Mesenchymal stem cell (in vitro differentiated cells and primary cell): ENCODE data around the gene SCAF4.

Source experiments
- DNase-seq: peaks from one replicate; pipeline ENCODE4 v3.0.0-alpha.2; 2013
- H2AFZ ChIP-seq: one replicate; pipeline ENCODE4 v1.6.1; 2013; ENCODE audit warnings: low read depth, mild to moderate bottlenecking, control low read depth, inconsistent platforms, low read length, moderate library complexity
- H2AK5ac ChIP-seq: 2 replicates; pipeline ENCODE4 v1.6.1; 2013; ENCODE audit warnings: low read length, moderate library complexity, mild to moderate bottlenecking, inconsistent platforms; ENCODE audit not compliant: severe bottlenecking
- H2BK120ac ChIP-seq: one replicate; pipeline ENCODE4 v1.6.1; 2013; ENCODE audit warnings: low read depth, mild to moderate bottlenecking, inconsistent platforms, low read length, moderate library complexity
- H2BK12ac ChIP-seq, 2 experiments: one replicate each; pipeline ENCODE4 v1.6.1; 2013; ENCODE audit warnings: inconsistent platforms in 2 of 2, low read length in 2 of 2, mild to moderate bottlenecking in 2 of 2, moderate library complexity in 2 of 2, control low read depth in 1 of 2
- H2BK15ac ChIP-seq: one replicate; pipeline ENCODE4 v1.6.1; 2013; ENCODE audit warnings: mild to moderate bottlenecking, low read depth, inconsistent platforms; ENCODE audit not compliant: poor library complexity, severe bottlenecking
- H2BK5ac ChIP-seq: 2 replicates; pipeline ENCODE4 v1.6.1; 2013; ENCODE audit warnings: low read depth, mild to moderate bottlenecking, low read length, control low read depth, inconsistent platforms; ENCODE audit not compliant: poor library complexity, severe bottlenecking
- H3K14ac ChIP-seq, 2 experiments: one replicate each; pipeline ENCODE4 v1.6.1; 2013; ENCODE audit warnings: inconsistent platforms in 2 of 2, low read length in 2 of 2, control low read depth in 1 of 2, mild to moderate bottlenecking in 1 of 2, moderate library complexity in 1 of 2
- H3K18ac ChIP-seq, 2 experiments: one replicate each; pipeline ENCODE4 v1.6.1; 2013; ENCODE audit warnings: inconsistent platforms in 2 of 2, low read length in 2 of 2, control low read depth in 1 of 2, low read depth in 1 of 2, mild to moderate bottlenecking in 1 of 2
- H3K23ac ChIP-seq, 2 experiments: one replicate each; pipeline ENCODE4 v1.6.1; 2013; ENCODE audit warnings: inconsistent platforms in 2 of 2, low read length in 2 of 2, mild to moderate bottlenecking in 2 of 2, moderate library complexity in 2 of 2, control low read depth in 1 of 2
- H3K27ac ChIP-seq: 2 replicates; pipeline ENCODE4 v1.5.1; 2013; ENCODE audit warnings: mild to moderate bottlenecking, moderate library complexity, low read length, control low read depth, inconsistent platforms; ENCODE audit not compliant: poor library complexity, severe bottlenecking
- H3K27me3 ChIP-seq, 2 experiments: 2 replicates each; pipeline versions ENCODE4 v1.6.1 to v1.7.0; 2013; ENCODE audit warnings: low read length in 2 of 2, mild to moderate bottlenecking in 2 of 2, moderate library complexity in 2 of 2, control low read depth in 1 of 2, inconsistent platforms in 1 of 2; ENCODE audit not compliant: control insufficient read depth in 1 of 2, insufficient read depth in 1 of 2
- H3K36me3 ChIP-seq, 2 experiments: 2 replicates each; pipeline versions ENCODE4 v1.6.1 to v1.7.0; 2013; ENCODE audit warnings: low read length in 2 of 2, control low read depth in 1 of 2, inconsistent platforms in 1 of 2, low read depth in 1 of 2, mild to moderate bottlenecking in 1 of 2; ENCODE audit not compliant: insufficient read depth in 2 of 2, control insufficient read depth in 1 of 2
- H3K4ac ChIP-seq, 2 experiments: one replicate each; pipeline ENCODE4 v1.6.1; 2013; ENCODE audit warnings: inconsistent platforms in 2 of 2, low read length in 2 of 2, mild to moderate bottlenecking in 2 of 2, moderate library complexity in 2 of 2, control low read depth in 1 of 2, low read depth in 1 of 2
- H3K4me1 ChIP-seq: 2 replicates; pipeline ENCODE4 v1.6.1; 2013; ENCODE audit warnings: low read depth, low read length, control low read depth; ENCODE audit not compliant: control insufficient read depth, insufficient read depth
- H3K4me2 ChIP-seq: 2 replicates; pipeline ENCODE4 v1.6.1; 2013; ENCODE audit warnings: low read length, mild to moderate bottlenecking, inconsistent platforms; ENCODE audit not compliant: poor library complexity, severe bottlenecking
- H3K4me3 ChIP-seq, 2 experiments: 2 replicates each; pipeline versions ENCODE4 v1.5.1 to v1.7.0; 2013; ENCODE audit warnings: low read length in 2 of 2, mild to moderate bottlenecking in 2 of 2, control low read depth in 1 of 2, low read depth in 1 of 2; ENCODE audit not compliant: insufficient read depth in 1 of 2
- H3K79me1 ChIP-seq: replicated peaks from 2 replicates; pipeline ENCODE4 v1.6.1; 2013; ENCODE audit warnings: mild to moderate bottlenecking, control low read depth, low read length, inconsistent platforms; ENCODE audit not compliant: poor library complexity, severe bottlenecking
- H3K9ac ChIP-seq: 2 replicates; pipeline ENCODE4 v1.7.0; 2013; ENCODE audit warnings: mild to moderate bottlenecking, low read length, moderate library complexity
- H3K9me3 ChIP-seq: 2 replicates; pipeline ENCODE4 v1.7.0; 2013; ENCODE audit warnings: mild to moderate bottlenecking, low read length; ENCODE audit not compliant: control insufficient read depth
- H4K8ac ChIP-seq: one replicate; pipeline ENCODE4 v1.6.1; 2013; ENCODE audit warnings: inconsistent platforms, mild to moderate bottlenecking, low read length, moderate library complexity
- H4K91ac ChIP-seq: one replicate; pipeline ENCODE4 v1.6.1; 2013; ENCODE audit warnings: mild to moderate bottlenecking, low read length, inconsistent platforms
- WGBS: methylation state at CpG from one replicate; pipeline ENCODE4 v1.1.7; 2013; ENCODE audit warnings: mixed read lengths; 5-methylcytosine and 5-hydroxymethylcytosine counted together

The SCAF4 gene

DNA sequence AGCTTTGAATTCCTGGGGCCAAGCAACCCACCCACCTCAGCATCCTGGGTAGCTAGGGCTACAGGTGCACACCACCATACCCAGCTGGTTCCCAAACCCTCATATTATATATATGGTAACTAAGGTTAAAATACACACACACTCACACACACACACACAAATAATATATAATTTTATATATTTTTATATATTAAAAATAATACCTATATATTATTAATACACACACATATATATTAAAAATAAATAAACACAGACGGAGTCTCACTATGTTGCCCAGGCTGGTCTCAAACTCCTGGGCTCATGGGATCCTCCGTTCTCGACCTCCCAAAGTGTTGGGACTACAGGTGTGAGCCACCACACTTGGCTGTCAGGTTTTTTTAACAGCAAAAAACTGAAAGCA lies 31.9 kb downstream of the SCAF4 start:
- H3K23ac ChIP-seq: no peak overlapping the region
- no peak overlapping the region for H4K91ac ChIP-seq
- H3K4me1 ChIP-seq: no peaks in the 10 kb centered on the region
- no peak overlapping the region for H4K8ac ChIP-seq
- no peak overlapping the region for H3K14ac ChIP-seq
- DNase-seq: no peak
- H2AFZ ChIP-seq: no peak overlapping the region
- H3K4ac ChIP-seq: no peak overlapping the region
- H3K4me3 ChIP-seq: no peak overlapping the region
- peaks cover 10% of the 10 kb centered on the region for H3K79me1 ChIP-seq
- no peak overlapping the region for H2BK15ac ChIP-seq
- no peak overlapping the region for H2AK5ac ChIP-seq
- H2BK120ac ChIP-seq: no peak overlapping the region
- no peak overlapping the region for H3K27ac ChIP-seq
- H3K27me3 ChIP-seq: no peaks in the 10 kb centered on the region
- no peak overlapping the region for H3K18ac ChIP-seq
- no peak overlapping the region for H2BK12ac ChIP-seq
- WGBS: 98% methylated on average over 3 of the region's 3 CpGs
- H3K9me3 ChIP-seq: no peaks in the 10 kb centered on the region
- H3K36me3 ChIP-seq: peaks cover 11 to 86% of the 10 kb centered on the region in 2 experiments
- no peak overlapping the region for H3K9ac ChIP-seq
- no peak overlapping the region for H2BK5ac ChIP-seq
- H3K4me2 ChIP-seq: no peak overlapping the region

DNA sequence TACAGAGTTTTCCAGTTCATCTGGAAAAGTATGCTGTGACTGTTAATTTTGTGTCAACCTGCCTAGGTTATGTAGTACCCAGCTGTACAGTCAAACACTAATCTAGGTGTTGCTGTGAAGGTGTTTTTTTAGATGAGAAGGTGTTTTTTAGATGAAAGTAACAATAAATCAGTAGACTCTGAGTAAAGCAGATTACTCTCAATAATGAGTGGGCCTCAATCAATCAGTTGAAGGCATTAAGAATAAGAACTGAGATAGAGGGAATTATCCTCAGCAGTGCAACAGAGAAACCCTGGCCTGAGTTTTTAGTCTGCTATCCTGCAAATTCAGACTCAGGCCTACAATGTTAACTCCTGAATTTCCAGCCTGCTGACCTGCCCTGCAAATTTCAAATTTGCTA lies 33.5 kb downstream of the SCAF4 start:
- no peak overlapping the region for H2BK5ac ChIP-seq
- no peak overlapping the region for H3K4ac ChIP-seq
- no peaks in the 10 kb centered on the region for H3K4me1 ChIP-seq
- H3K27ac ChIP-seq: no peak overlapping the region
- no peak overlapping the region for H2AFZ ChIP-seq
- no peak overlapping the region for H2AK5ac ChIP-seq
- no peak overlapping the region for H3K18ac ChIP-seq
- no peak for DNase-seq
- H3K14ac ChIP-seq: no peak overlapping the region
- H3K27me3 ChIP-seq: no peaks in the 10 kb centered on the region
- H3K36me3 ChIP-seq: peaks cover 11 to 98% of the 10 kb centered on the region in 2 experiments
- H2BK12ac ChIP-seq: no peak overlapping the region
- H2BK15ac ChIP-seq: no peak overlapping the region
- no peak overlapping the region for H4K91ac ChIP-seq
- no peak overlapping the region for H3K23ac ChIP-seq
- H3K9me3 ChIP-seq: no peaks in the 10 kb centered on the region
- peaks cover 12% of the 10 kb centered on the region for H3K79me1 ChIP-seq
- no peak overlapping the region for H2BK120ac ChIP-seq
- H3K4me3 ChIP-seq: no peak overlapping the region
- no peak overlapping the region for H4K8ac ChIP-seq
- no peak overlapping the region for H3K9ac ChIP-seq
- H3K4me2 ChIP-seq: no peak overlapping the region

DNA sequence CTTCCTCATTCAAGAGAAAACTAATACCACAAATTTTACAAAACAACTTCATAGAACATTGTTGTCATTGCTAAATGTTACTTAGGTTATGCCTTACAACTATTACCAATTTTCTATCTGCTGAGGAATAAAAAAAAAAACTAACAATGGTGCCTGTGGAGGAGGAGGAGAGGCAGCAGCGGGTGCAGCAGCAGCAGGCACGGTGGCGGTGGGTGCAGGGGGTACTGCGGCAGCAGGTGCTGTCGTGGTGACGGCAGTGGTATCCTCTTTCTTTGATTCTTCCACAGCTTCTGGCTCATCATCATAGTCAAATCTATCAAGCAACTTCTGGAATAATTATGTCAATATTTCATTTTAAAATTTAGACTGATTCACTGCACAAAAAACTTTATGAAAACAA lies 35.5 kb downstream of the SCAF4 start:
- Histone ChIP-seq H3K4me2 (no peak overlapping the region), H3K14ac (no peak overlapping the region), H3K27me3 (no peaks in the 10 kb centered on the region), H3K18ac (no peak overlapping the region), H2AK5ac (no peak overlapping the region), H3K9ac (no peak overlapping the region), H2BK5ac (no peak overlapping the region), H3K27ac (no peak overlapping the region), H3K4me3 (no peak overlapping the region), H3K79me1 (peaks cover 13% of the 10 kb centered on the region), H4K8ac (no peak overlapping the region), H2BK120ac (no peak overlapping the region), H4K91ac (no peak overlapping the region), H2AFZ (no peak overlapping the region), H2BK15ac (no peak overlapping the region), H3K4me1 (no peaks in the 10 kb centered on the region), H3K9me3 (no peaks in the 10 kb centered on the region), H3K36me3 (peaks cover 11 to 98% of the 10 kb centered on the region in 2 experiments), H3K23ac (no peak overlapping the region), H2BK12ac (no peak overlapping the region), H3K4ac (no peak overlapping the region)
- DNase-seq: no peak
- 92% methylated on average over 2 of the region's 6 CpGs for WGBS

DNA sequence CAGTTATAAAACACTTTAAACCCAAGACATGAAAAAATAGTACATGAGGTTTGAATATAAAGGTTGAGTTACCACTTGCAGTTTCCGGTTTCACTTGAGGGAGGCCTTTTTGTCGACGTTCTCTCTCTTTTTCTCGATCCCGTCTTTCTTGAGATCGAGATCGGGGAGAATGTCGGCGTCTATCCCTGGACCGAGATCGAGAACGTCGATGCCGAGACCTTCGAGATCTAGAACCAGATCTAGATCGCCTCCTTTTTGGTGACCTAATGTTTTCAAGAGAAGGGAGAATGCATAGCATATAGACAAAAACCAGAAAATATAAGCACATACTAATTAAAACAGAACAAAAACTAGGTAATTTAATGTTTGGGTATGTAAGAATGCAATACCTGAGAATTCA lies 38.7 kb downstream of the SCAF4 start:
- DNase-seq: no peak
- Histone ChIP-seq H3K36me3 (peaks cover 16 to 98% of the 10 kb centered on the region in 2 experiments), H3K27ac (no peak overlapping the region), H2BK5ac (no peak overlapping the region), H4K8ac (no peak overlapping the region), H2BK120ac (no peak overlapping the region), H3K79me1 (peaks cover 16% of the 10 kb centered on the region), H3K9me3 (no peaks in the 10 kb centered on the region), H3K4me1 (no peaks in the 10 kb centered on the region), H4K91ac (no peak overlapping the region), H3K4me2 (no peak overlapping the region), H2AK5ac (no peak overlapping the region), H2BK12ac (no peak overlapping the region), H3K23ac (no peak overlapping the region), H2BK15ac (no peak overlapping the region), H2AFZ (no peak overlapping the region), H3K9ac (no peak overlapping the region), H3K4me3 (no peak overlapping the region), H3K4ac (no peak overlapping the region), H3K18ac (no peak overlapping the region), H3K27me3 (no peaks in the 10 kb centered on the region), H3K14ac (no peak overlapping the region)
- 95% methylated on average over 8 of the region's 16 CpGs for WGBS
